Neural cell (in vitro differentiated cells): ENCODE results near the gene C1orf226. TPM values are rescaled to one million over a fixed set of nuclear protein-coding genes. Genes with fewer than 3 reads are reported as not detected.

Experiments
- H2AFZ ChIP-seq: fragments of 200-600, 300-800 bp; sonication (generic), shearing (Covaris generic); 2 replicates; pipeline ENCODE4 v1.6.0; 2014; ENCODE audit warnings: low read depth, mild to moderate bottlenecking, antibody characterized with exemption, low read length, moderate library complexity
- H3F3A ChIP-seq: fragments of 200-600 bp; shearing (Covaris generic); 2 replicates; pipeline ENCODE4 v1.6.1; 2016; ENCODE audit warnings: mild to moderate bottlenecking, moderate library complexity, mixed read lengths, antibody characterized with exemption, low read length; ENCODE audit not compliant: insufficient read depth, poor library complexity, severe bottlenecking
- H3K27ac ChIP-seq: fragments of 200-600, 300-800 bp; sonication (generic), shearing (Covaris generic); 2 replicates; pipeline ENCODE4 v1.5.1; 2014; ENCODE audit warnings: mild to moderate bottlenecking, low read length, moderate library complexity
- H3K27me3 ChIP-seq: fragments of 300-800, 200-600 bp; sonication (generic), shearing (Covaris generic); 2 replicates; pipeline ENCODE4 v1.6.0; 2014; ENCODE audit warnings: mild to moderate bottlenecking, low read depth, low read length, moderate library complexity; ENCODE audit not compliant: insufficient read depth
- H3K36me3 ChIP-seq: fragments of 300-800, 200-600 bp; sonication (generic), shearing (Covaris generic); 2 replicates; pipeline ENCODE4 v1.5.1; 2014; ENCODE audit warnings: mild to moderate bottlenecking, antibody characterized with exemption, low read length, moderate library complexity; ENCODE audit not compliant: insufficient read depth
- H3K4me2 ChIP-seq: fragments of 300-800, 200-600 bp; sonication (generic), shearing (Covaris generic); 2 replicates; pipeline ENCODE4 v1.6.0; 2014; ENCODE audit warnings: mild to moderate bottlenecking, low read length
- H3K4me3 ChIP-seq: fragments of 300-800, 200-600 bp; sonication (generic), shearing (Covaris generic); 2 replicates; pipeline ENCODE4 v1.5.1; 2014; ENCODE audit warnings: mild to moderate bottlenecking, low read length, moderate library complexity
- H3K79me2 ChIP-seq: fragments of 200-600 bp; shearing (Covaris generic); replicated peaks from 2 replicates; pipeline ENCODE4 v1.6.0; 2014; ENCODE audit warnings: mild to moderate bottlenecking, low read length, moderate library complexity; ENCODE audit not compliant: insufficient read depth
- H3K9ac ChIP-seq: fragments of 300-800, 200-600 bp; sonication (generic), shearing (Covaris generic); 2 replicates; pipeline ENCODE4 v1.6.1; 2016; ENCODE audit warnings: mild to moderate bottlenecking, low read length, mixed read lengths
- H3K9me2 ChIP-seq: fragments of 200-600 bp; shearing (Covaris generic); 2 replicates; pipeline ENCODE4 v1.6.1; 2016; ENCODE audit warnings: mild to moderate bottlenecking, low read length, mixed read lengths; ENCODE audit not compliant: insufficient read depth
- H3K9me3 ChIP-seq: fragments of 200-600, 300-800 bp; sonication (generic), shearing (Covaris generic); 2 replicates; pipeline ENCODE4 v1.6.1; 2016; ENCODE audit warnings: mild to moderate bottlenecking, mixed run types, low read length, moderate library complexity, mixed read lengths
- H4K20me1 ChIP-seq: fragments of 200-600 bp; shearing (Covaris generic); 2 replicates; pipeline ENCODE4 v1.6.1; 2016; ENCODE audit warnings: mild to moderate bottlenecking, mixed run types; ENCODE audit not compliant: insufficient read depth
- CTCF ChIP-seq: fragments of 450-650 bp; IDR thresholded peaks from 2 replicates; pipeline ENCODE4 v1.5.1; 2014; ENCODE audit warnings: antibody characterized with exemption, mild to moderate bottlenecking, moderate library complexity; ENCODE audit not compliant: poor library complexity, severe bottlenecking
- EP300 ChIP-seq: fragments of 450-650 bp; conservative IDR thresholded peaks from 2 replicates; pipeline ENCODE4 v1.6.1; 2014; ENCODE audit warnings: antibody characterized with exemption, mild to moderate bottlenecking, moderate library complexity; ENCODE audit not compliant: poor library complexity, severe bottlenecking
- EZH2 ChIP-seq: fragments of 200-600, 300-800 bp; shearing (Covaris generic), sonication (generic); IDR thresholded peaks from 2 replicates; pipeline ENCODE4 v1.6.1; 2014; ENCODE audit warnings: antibody characterized with exemption, low read length, borderline replicate concordance, mild to moderate bottlenecking; ENCODE audit not compliant: insufficient read depth, poor library complexity, severe bottlenecking
- MXI1 ChIP-seq: fragments of 450-650 bp; conservative IDR thresholded peaks from 2 replicates; pipeline ENCODE4 v1.6.1; 2014; ENCODE audit warnings: antibody characterized with exemption, mild to moderate bottlenecking; ENCODE audit not compliant: poor library complexity, severe bottlenecking
- POLR2AphosphoS5 ChIP-seq: IDR thresholded peaks from 2 replicates; pipeline ENCODE4 v1.6.1; 2012
- RAD21 ChIP-seq: fragments of 450-650 bp; conservative IDR thresholded peaks from 2 replicates; pipeline ENCODE4 v1.6.1; 2014; ENCODE audit warnings: antibody characterized with exemption, mild to moderate bottlenecking, moderate library complexity
- REST ChIP-seq: IDR thresholded peaks from 2 replicates; pipeline ENCODE4 v1.6.1; 2012; ENCODE audit warnings: borderline replicate concordance
- SMC3 ChIP-seq: fragments of 450-650 bp; conservative IDR thresholded peaks from 2 replicates; pipeline ENCODE4 v1.6.1; 2014; ENCODE audit warnings: antibody characterized with exemption, mild to moderate bottlenecking, moderate library complexity; ENCODE audit not compliant: poor library complexity
- TAF1 ChIP-seq: IDR thresholded peaks from 2 replicates; pipeline ENCODE4 v1.6.1; 2012; ENCODE audit warnings: low read depth
- polyA plus RNA-seq: library from polyadenylated mRNA; depleted of rRNA; stranded (reverse); fragments of >200 nt; gene quantifications from 2 replicates; pipeline ENCODE4 v1.2.3, GENCODE V29; 2014

Gene C1orf226
- polyA plus RNA-seq, 1 donor from 2014 or later, result 6.7 TPM

GRCh38 chr1:162342452-162342983 is 39.0 kb upstream of the C1orf226 start:
- Histone ChIP-seq H3F3A (no peaks in the 10 kb centered on the region), H3K27me3 (no peaks in the 10 kb centered on the region), H3K4me3 (no peak overlapping the region), H3K27ac (no peak overlapping the region), H3K79me2 (no peaks in the 10 kb centered on the region), H3K9ac (no peak overlapping the region), H3K9me2 (no peaks in the 10 kb centered on the region), H4K20me1 (no peaks in the 10 kb centered on the region), H3K4me2 (no peak overlapping the region), H3K36me3 (no peaks in the 10 kb centered on the region), H3K9me3 (no peaks in the 10 kb centered on the region), H2AFZ (no peak overlapping the region)
- TF ChIP-seq REST (no peak), EP300 (no peak), SMC3 (no peak), EZH2 (no peak), POLR2AphosphoS5 (no peak), RAD21 (no peak), CTCF (no peak), MXI1 (no peak), TAF1 (no peak)

DNA sequence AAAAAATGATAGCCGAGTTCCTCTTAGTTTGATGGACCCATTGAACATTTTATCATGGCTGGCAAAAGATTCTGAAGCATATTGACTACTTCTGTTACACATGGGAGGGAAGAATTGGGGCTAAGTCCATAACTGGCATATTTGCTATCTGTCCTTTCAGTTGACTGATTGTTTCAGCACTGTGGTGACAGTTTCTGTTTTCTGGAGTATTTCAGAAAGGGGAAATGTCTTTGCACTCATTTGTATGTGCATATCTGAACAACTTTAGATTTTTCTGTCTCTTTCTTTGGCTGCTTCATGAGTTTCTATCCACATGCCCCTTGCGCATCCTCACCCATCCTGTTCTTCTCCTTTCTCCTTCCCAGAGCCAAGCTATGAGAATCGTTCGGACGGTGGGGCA is 38.1 kb upstream of the C1orf226 start:
- Histone ChIP-seq H3F3A (no peaks in the 10 kb centered on the region), H3K4me2 (no peak overlapping the region), H3K9me3 (no peaks in the 10 kb centered on the region), H3K27ac (no peak overlapping the region), H3K4me3 (no peak overlapping the region), H3K27me3 (no peaks in the 10 kb centered on the region), H3K9ac (no peak overlapping the region), H3K79me2 (no peaks in the 10 kb centered on the region), H3K9me2 (no peaks in the 10 kb centered on the region), H4K20me1 (no peaks in the 10 kb centered on the region), H3K36me3 (no peaks in the 10 kb centered on the region), H2AFZ (no peak overlapping the region)
- TF ChIP-seq EZH2 (no peak), SMC3 (no peak), MXI1 (no peak), TAF1 (no peak), CTCF (no peak), RAD21 (no peak), POLR2AphosphoS5 (no peak), REST (no peak), EP300 (no peak)
